GM19351 (cell line): Measurements from ENCODE around the gene MAGEF1.

Source experiments
- ATAC-seq: cut with Tn5 transposase; IDR thresholded peaks from one replicate; pipeline ENCODE4 v1.9.1; 2021; ENCODE audit warnings: mild to moderate bottlenecking, moderate library complexity; ENCODE audit not compliant: unreplicated experiment

MAGEF1 gene

GRCh38 chr3:184693011-184693975, 18.6 kb downstream of the MAGEF1 start:
- no peak for ATAC-seq

GRCh38 chr3:184691397-184692231, 20.2 kb downstream of the MAGEF1 start:
- no peak for ATAC-seq

GRCh38 chr3:184690192-184690883, 21.5 kb downstream of the MAGEF1 start:
- ATAC-seq, result no peak

GRCh38 chr3:184688882-184689271, 23.0 kb downstream of the MAGEF1 start:
- ATAC-seq, result no peak

- ATAC-seq, result no peak
These were observed 23.5 kb downstream of the MAGEF1 start for GRCh38 chr3:184688251-184688881.

GRCh38 chr3:184687363-184688015, 24.4 kb downstream of the MAGEF1 start:
- ATAC-seq, result no peak

GRCh38 chr3:184685646-184686045, 26.2 kb downstream of the MAGEF1 start:
- no peak for ATAC-seq

- ATAC-seq, result no peak
These were observed 26.8 kb downstream of the MAGEF1 start for GRCh38 chr3:184685055-184685454.

GRCh38 chr3:184683900-184684560, 27.8 kb downstream of the MAGEF1 start:
- ATAC-seq, result no peak

- no peak for ATAC-seq
These were observed 28.6 kb downstream of the MAGEF1 start for GRCh38 chr3:184683234-184683633.

GRCh38 chr3:184682671-184683070, 29.2 kb downstream of the MAGEF1 start:
- ATAC-seq, result no peak

GRCh38 chr3:184680385-184681345, 31.2 kb downstream of the MAGEF1 start:
- no peak for ATAC-seq

GRCh38 chr3:184679056-184679816, 32.6 kb downstream of the MAGEF1 start:
- ATAC-seq, result no peak

GRCh38 chr3:184678317-184679055, 33.4 kb downstream of the MAGEF1 start:
- no peak for ATAC-seq

- no peak for ATAC-seq
These were observed 34.2 kb downstream of the MAGEF1 start for GRCh38 chr3:184677344-184678316.

- no peak for ATAC-seq
These were observed 34.9 kb downstream of the MAGEF1 start for GRCh38 chr3:184676927-184677326.
